Calu3 (cell line): ENCODE results near the gene PNPLA5. TPM values are rescaled to one million over a fixed set of nuclear protein-coding genes. Genes with fewer than 3 reads are reported as not detected.

Source experiments
- BruUV-seq: library from RNA; stranded (reverse); fragments of 400-500 nt; replicated peaks from 2 replicates; lab custom pipeline; 2021; lab: Mats Ljungman, UMichigan
- CTCF ChIA-PET: fragments of 300-600 bp; sonication (Branson Sonifier 250); formaldehyde crosslinking; loops from one replicate; lab custom pipeline; 2022; ENCODE audit warnings: antibody characterized with exemption; lab: Charles Lee
- DNase-seq: peaks from one replicate; pipeline ENCODE4 v3.0.0; 2022
- H3K27ac Mint-ChIP-seq: one replicate; pipeline ENCODE4 v1.8.0; 2022; ENCODE audit warnings: mixed read lengths; ENCODE audit not compliant: unreplicated experiment
- H3K27me3 Mint-ChIP-seq: one replicate; pipeline ENCODE4 v1.8.0; 2022; ENCODE audit warnings: mixed read lengths; ENCODE audit not compliant: unreplicated experiment
- H3K36me3 Mint-ChIP-seq: one replicate; pipeline ENCODE4 v1.8.0; 2022; ENCODE audit warnings: mild to moderate bottlenecking, moderate library complexity, mixed read lengths; ENCODE audit not compliant: insufficient read depth, unreplicated experiment
- H3K4me1 Mint-ChIP-seq: one replicate; pipeline ENCODE4 v1.8.0; 2022; ENCODE audit warnings: mild to moderate bottlenecking, low read depth, mixed read lengths; ENCODE audit not compliant: unreplicated experiment
- H3K4me3 Mint-ChIP-seq: one replicate; pipeline ENCODE4 v1.8.0; 2022; ENCODE audit warnings: mild to moderate bottlenecking, low read depth, moderate library complexity, mixed read lengths; ENCODE audit not compliant: unreplicated experiment
- H3K9me3 Mint-ChIP-seq: one replicate; pipeline ENCODE4 v1.8.0; 2022; ENCODE audit warnings: low read depth, mixed read lengths; ENCODE audit not compliant: unreplicated experiment
- CTCF ChIP-seq: fragments of 200-600 bp; IDR thresholded peaks from one replicate; pipeline ENCODE4 v1.8.0; 2022; ENCODE audit warnings: antibody characterized with exemption; ENCODE audit not compliant: unreplicated experiment
- intact Hi-C: fragments of 100-400 bp; cut with micrococcal nuclease; formaldehyde crosslinking; loops from one replicate; pipeline ENCODE4 v1.10.0; 2022; ENCODE audit not compliant: unreplicated experiment
- total RNA-seq: library from RNA; stranded (reverse); gene quantifications from 2 replicates; pipeline ENCODE4 v1.2.3, GENCODE V29; 2022

Gene PNPLA5
- total RNA-seq, 1 experiment from 2014 or later = not detected

- no TSS peak for BruUV-seq
- Mint-ChIP-seq H3K4me3 (no peak overlapping the region), H3K36me3 (no peaks in the 10 kb centered on the region), H3K4me1 (no peaks in the 10 kb centered on the region), H3K9me3 (peaks cover 5% of the 10 kb centered on the region), H3K27ac (no peak overlapping the region), H3K27me3 (no peaks in the 10 kb centered on the region)
- intact Hi-C loops = no loop called here
- no peak for DNase-seq
- CTCF ChIA-PET = no interaction called here
- no peak for TF ChIP-seq CTCF
These were observed 38.4 kb downstream of the PNPLA5 start for GRCh38 chr22:43853328-43853931.

- CTCF ChIA-PET = interaction anchor here (0.8 kb wide), 1 partner anchor 30 kb away, joined by 4 read pairs; no protein-coding TSS in a partner anchor
- Mint-ChIP-seq H3K27me3 (no peaks in the 10 kb centered on the region), H3K4me1 (no peaks in the 10 kb centered on the region), H3K9me3 (peaks cover 5% of the 10 kb centered on the region), H3K36me3 (no peaks in the 10 kb centered on the region), H3K27ac (no peak overlapping the region), H3K4me3 (no peak overlapping the region)
- intact Hi-C loops = no loop called here
- no peak for TF ChIP-seq CTCF
- no TSS peak for BruUV-seq
- no peak for DNase-seq
These were observed 39.1 kb downstream of the PNPLA5 start for GRCh38 chr22:43852573-43853327.

GRCh38 chr22:43851979-43852307 lies 39.9 kb downstream of the PNPLA5 start:
- BruUV-seq = no TSS peak
- Mint-ChIP-seq H3K36me3 (no peaks in the 10 kb centered on the region), H3K4me1 (no peaks in the 10 kb centered on the region), H3K27ac (no peak overlapping the region), H3K4me3 (no peak overlapping the region), H3K9me3 (peaks cover 2% of the 10 kb centered on the region), H3K27me3 (no peaks in the 10 kb centered on the region)
- no peak for TF ChIP-seq CTCF
- CTCF ChIA-PET = interaction anchor here (0.8 kb wide), 1 partner anchor 31 kb away, joined by 4 read pairs; no protein-coding TSS in a partner anchor
- intact Hi-C loops = no loop called here
- no peak for DNase-seq

- no peak overlapping the region for H3K4me3 Mint-ChIP-seq
- H3K27ac Mint-ChIP-seq = no peak overlapping the region
- no peaks in the 10 kb centered on the region for H3K4me1 Mint-ChIP-seq
- CTCF ChIA-PET = no interaction called here
- no peak for TF ChIP-seq CTCF
- no TSS peak for BruUV-seq
- DNase-seq = no peak
- H3K36me3 Mint-ChIP-seq = no peaks in the 10 kb centered on the region
- intact Hi-C loops = no loop called here
- H3K9me3 Mint-ChIP-seq = no peaks in the 10 kb centered on the region
- H3K27me3 Mint-ChIP-seq = no peaks in the 10 kb centered on the region
These were observed 40.5 kb downstream of the PNPLA5 start for GRCh38 chr22:43851058-43851978.
